ENCODE data around the gene TEX29.

The TEX29 gene

DNA sequence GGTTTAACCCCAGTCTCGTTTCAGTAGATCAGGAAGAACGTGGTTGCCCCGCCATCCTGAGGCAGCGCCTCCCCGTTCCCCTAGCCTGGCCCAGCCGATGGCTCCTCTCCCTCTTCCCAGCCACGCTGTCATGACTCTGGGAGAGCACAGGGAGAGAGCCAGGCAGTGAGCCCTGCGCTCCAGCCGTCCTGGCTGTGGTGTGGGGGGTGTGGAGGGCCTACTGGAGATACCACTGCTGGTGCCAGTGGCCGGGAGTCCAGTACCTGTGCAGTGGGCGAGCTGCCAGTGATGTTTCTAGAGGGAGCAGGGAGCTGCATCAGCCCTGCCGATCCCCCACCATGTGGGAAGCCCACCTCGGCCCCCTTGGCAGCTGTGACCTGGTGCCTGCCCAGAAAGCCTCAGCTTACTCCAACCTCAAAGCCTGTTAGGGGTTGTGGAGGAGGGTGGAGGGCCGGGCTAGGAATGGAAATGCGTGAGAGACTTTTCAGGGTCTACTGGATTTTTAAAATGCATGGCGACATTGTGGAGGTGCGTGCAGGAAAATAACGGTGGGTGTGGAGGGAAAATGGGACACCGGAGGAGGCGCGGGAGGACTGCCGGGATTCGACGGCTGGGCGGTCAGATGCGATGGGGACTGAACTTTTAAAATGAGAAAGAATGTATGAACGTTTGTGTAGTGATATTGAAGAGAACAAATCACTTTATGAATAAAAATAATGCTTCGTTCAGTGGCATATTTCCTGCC, 4.9 kb downstream of the TEX29 start:
- in situ Hi-C loops (cut with MboI; ENCODE audit: low sequenced_read_pairs, unreplicated experiment) = no loop called here
- no peak for DNase-seq (ENCODE audit: low spot score)
- no peak for TF ChIP-seq CTCF (IDR thresholded peaks at IDR 0.05; ENCODE audit: borderline replicate concordance, control extremely low read depth, extremely low read depth, insufficient read depth, missing control alignments)

DNA sequence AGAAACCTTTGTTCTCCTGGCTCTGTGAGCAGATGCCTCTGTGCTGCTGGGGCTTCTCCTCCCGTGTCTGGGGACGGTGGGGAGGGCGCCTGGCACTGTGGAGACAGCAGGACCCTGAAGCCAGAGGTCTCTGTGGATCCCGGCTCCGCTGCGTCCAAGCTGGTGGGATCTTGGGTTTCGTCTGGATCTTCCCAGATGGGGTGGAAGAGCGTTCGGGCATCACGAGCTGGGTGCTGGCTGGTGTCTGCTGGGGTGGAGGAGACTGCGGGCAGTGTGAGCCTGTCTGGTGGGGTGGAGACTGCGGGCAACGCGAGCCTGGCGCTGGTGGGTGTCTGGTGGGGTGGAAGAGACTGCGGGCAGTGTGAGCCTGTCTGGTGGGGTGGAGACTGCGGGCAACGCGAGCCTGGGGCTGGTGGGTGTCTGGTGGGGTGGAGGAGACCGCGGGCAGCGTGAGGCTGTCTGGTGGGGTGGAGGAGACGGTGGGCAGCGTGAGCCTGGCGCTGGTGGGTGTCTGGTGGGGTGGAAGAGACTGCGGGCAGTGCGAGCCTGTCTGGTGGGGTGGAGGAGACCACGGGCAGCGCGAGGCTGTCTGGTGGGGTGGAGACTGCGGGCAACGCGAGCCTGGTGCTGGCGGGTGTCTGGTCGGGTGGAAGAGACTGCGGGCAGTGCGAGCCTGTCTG, 5.6 kb downstream of the TEX29 start:
- DNase-seq (ENCODE audit: low spot score) = no peak
- TF ChIP-seq CTCF (IDR thresholded peaks at IDR 0.05; ENCODE audit: borderline replicate concordance, control extremely low read depth, extremely low read depth, insufficient read depth, missing control alignments) = no peak
- in situ Hi-C loops (cut with MboI; ENCODE audit: low sequenced_read_pairs, unreplicated experiment) = no loop called here

GRCh38 chr13:111326621-111326965, 6.2 kb downstream of the TEX29 start:
- TF ChIP-seq CTCF (IDR thresholded peaks at IDR 0.05; ENCODE audit: borderline replicate concordance, control extremely low read depth, extremely low read depth, insufficient read depth, missing control alignments) = no peak
- no peak for DNase-seq (ENCODE audit: low spot score)
- in situ Hi-C loops (cut with MboI; ENCODE audit: low sequenced_read_pairs, unreplicated experiment) = no loop called here

DNA sequence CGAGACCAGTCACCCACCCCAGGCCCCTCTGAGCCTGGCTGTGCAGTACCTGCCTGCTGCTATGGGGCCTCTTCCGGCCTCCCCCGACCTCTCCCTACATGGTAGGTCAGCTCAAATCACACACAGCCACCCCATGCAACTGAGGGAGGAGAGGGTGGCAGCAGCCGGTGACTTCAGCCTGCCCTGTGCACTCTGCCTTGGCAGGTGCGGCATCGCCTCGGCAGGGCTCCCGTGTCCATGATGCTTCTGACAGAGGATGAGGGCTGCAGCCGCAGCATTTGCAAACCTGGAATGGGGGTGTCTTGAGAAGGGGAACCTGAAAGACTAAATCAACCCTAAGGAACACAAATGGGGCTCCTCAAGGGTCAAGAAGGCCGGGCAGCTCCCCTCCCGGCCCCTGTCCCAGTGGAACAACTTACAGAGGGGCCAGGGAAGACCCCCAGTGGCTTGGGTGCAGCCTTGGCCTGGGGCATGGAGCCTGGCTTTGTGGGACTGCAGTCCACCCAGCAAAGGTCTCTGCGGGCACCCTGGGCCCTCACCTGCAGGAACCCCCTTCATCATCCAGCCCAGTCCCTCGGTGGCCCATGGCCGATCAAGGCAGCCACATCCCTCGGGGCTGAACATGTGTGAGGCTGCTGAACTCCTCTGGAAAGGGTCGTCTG, 6.7 kb downstream of the TEX29 start:
- DNase-seq (ENCODE audit: low spot score) = no peak
- in situ Hi-C loops (cut with MboI; ENCODE audit: low sequenced_read_pairs, unreplicated experiment) = no loop called here
- no peak for TF ChIP-seq CTCF (IDR thresholded peaks at IDR 0.05; ENCODE audit: borderline replicate concordance, control extremely low read depth, extremely low read depth, insufficient read depth, missing control alignments)

GRCh38 chr13:111327730-111328573, 7.5 kb downstream of the TEX29 start:
- in situ Hi-C loops (cut with MboI; ENCODE audit: low sequenced_read_pairs, unreplicated experiment) = no loop called here
- no peak for TF ChIP-seq CTCF (IDR thresholded peaks at IDR 0.05; ENCODE audit: borderline replicate concordance, control extremely low read depth, extremely low read depth, insufficient read depth, missing control alignments)
- DNase-seq (ENCODE audit: low spot score) = no peak

Measured in GM13976 (cell line).